Measurements from ENCODE around the gene ANKRD28.

DNA sequence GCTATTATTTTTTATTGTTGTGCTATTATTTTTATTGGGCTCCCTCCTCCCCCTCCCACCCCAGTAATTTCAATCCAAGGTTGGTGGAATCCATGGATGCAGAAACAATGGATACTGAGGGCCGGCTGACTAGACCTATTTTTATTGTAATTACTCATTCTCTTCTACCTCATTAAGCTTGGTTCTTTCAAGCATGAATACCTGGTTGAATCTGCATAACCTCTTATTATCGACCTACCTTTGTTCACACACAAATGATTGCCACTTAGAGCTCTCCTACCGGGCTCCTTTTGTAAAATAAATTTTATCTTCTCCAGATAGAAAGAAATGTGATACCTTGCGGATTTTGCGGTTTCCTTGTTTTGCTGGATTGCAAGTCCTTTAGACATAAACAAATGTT is 164.6 kb downstream of the ANKRD28 start:
- TF ChIP-seq, protein P1, sequence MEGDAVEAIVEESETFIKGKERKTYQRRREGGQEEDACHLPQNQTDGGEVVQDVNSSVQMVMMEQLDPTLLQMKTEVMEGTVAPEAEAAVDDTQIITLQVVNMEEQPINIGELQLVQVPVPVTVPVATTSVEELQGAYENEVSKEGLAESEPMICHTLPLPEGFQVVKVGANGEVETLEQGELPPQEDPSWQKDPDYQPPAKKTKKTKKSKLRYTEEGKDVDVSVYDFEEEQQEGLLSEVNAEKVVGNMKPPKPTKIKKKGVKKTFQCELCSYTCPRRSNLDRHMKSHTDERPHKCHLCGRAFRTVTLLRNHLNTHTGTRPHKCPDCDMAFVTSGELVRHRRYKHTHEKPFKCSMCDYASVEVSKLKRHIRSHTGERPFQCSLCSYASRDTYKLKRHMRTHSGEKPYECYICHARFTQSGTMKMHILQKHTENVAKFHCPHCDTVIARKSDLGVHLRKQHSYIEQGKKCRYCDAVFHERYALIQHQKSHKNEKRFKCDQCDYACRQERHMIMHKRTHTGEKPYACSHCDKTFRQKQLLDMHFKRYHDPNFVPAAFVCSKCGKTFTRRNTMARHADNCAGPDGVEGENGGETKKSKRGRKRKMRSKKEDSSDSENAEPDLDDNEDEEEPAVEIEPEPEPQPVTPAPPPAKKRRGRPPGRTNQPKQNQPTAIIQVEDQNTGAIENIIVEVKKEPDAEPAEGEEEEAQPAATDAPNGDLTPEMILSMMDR (conservative IDR thresholded peaks at IDR 0.05; ENCODE audit: low read length), result no peak
- TF ChIP-seq EZH2phosphoT487 (IDR thresholded peaks at IDR 0.05; ENCODE audit: borderline replicate concordance), result no peak
